HepG2 (cell line): ENCODE results near the gene PDGFB. TPM values are rescaled to one million over a fixed set of nuclear protein-coding genes. Genes with fewer than 3 reads are reported as not detected.

Experiments used
- CREM ChIP-seq, 2 experiments: sonication (generic) in 1 of 2; formaldehyde crosslinking in 1 of 2; IDR thresholded peaks; 2 replicates each; pipeline versions ENCODE4 v1.4.0 to v1.6.1; 2016 to 2020; ENCODE audit warnings: antibody characterized with exemption in 1 of 2, mild to moderate bottlenecking in 1 of 2, missing genetic modification reagents in 1 of 2
- DZIP1 ChIP-seq: sonication (generic); formaldehyde crosslinking; IDR thresholded peaks from 2 replicates; pipeline ENCODE4 v1.5.0; 2020; ENCODE audit warnings: mild to moderate bottlenecking, missing genetic modification reagents
- ETV5 ChIP-seq: IDR thresholded peaks from 2 replicates; pipeline ENCODE4 v1.6.1; 2018; ENCODE audit warnings: missing biosample characterization, missing genetic modification reagents, inconsistent platforms, borderline replicate concordance
- HDAC1 ChIP-seq: sonication (generic); formaldehyde crosslinking; IDR thresholded peaks from 2 replicates; pipeline ENCODE4 v1.5.1; 2020; ENCODE audit warnings: mild to moderate bottlenecking, missing genetic modification reagents
- HMG20B ChIP-seq: conservative IDR thresholded peaks from 2 replicates; pipeline ENCODE4 v1.6.1; 2016; ENCODE audit warnings: missing genetic modification reagents, missing compliant biosample characterization
- JUNB ChIP-seq: sonication (generic); formaldehyde crosslinking; IDR thresholded peaks from 2 replicates; pipeline ENCODE4 v1.8.0; 2022; ENCODE audit warnings: missing genetic modification reagents, mild to moderate bottlenecking, borderline replicate concordance
- RARA ChIP-seq: IDR thresholded peaks from 2 replicates; pipeline ENCODE4 v1.6.1; 2016; ENCODE audit warnings: missing genetic modification reagents, missing compliant biosample characterization
- SNRNP70 ChIP-seq: fragments of 200-400 bp; formaldehyde crosslinking; IDR thresholded peaks from 2 replicates; pipeline ENCODE4 v1.6.1; 2017; ENCODE audit warnings: mild to moderate bottlenecking, low read depth, low read length, moderate library complexity
- ZMAT3 ChIP-seq: sonication (generic); formaldehyde crosslinking; conservative IDR thresholded peaks from 2 replicates; pipeline ENCODE4 v1.7.0; 2021; ENCODE audit warnings: missing genetic modification reagents
- ZNF292 ChIP-seq: sonication (generic); formaldehyde crosslinking; IDR thresholded peaks from 2 replicates; pipeline ENCODE4 v1.8.1; 2022; ENCODE audit warnings: mild to moderate bottlenecking, low read depth, missing genetic modification reagents, borderline replicate concordance
- ZNF501 ChIP-seq: sonication (generic); formaldehyde crosslinking; IDR thresholded peaks from 2 replicates; pipeline ENCODE4 v1.5.1; 2020; ENCODE audit warnings: mild to moderate bottlenecking, moderate library complexity, missing genetic modification reagents
- ZNF609 ChIP-seq: sonication (generic); formaldehyde crosslinking; IDR thresholded peaks from 2 replicates; pipeline ENCODE4 v1.4.0; 2020; ENCODE audit warnings: mild to moderate bottlenecking, missing genetic modification reagents, borderline replicate concordance
- ZNF687 ChIP-seq: sonication (generic); formaldehyde crosslinking; IDR thresholded peaks from 2 replicates; pipeline ENCODE4 v1.5.1; 2020; ENCODE audit warnings: mild to moderate bottlenecking, missing genetic modification reagents, moderate library complexity
- polyA plus RNA-seq, 8 experiments: library from polyadenylated mRNA; depleted of rRNA in 3 of 8; stranded (reverse) in 7 of 8; unstranded in 1 of 8; fragments of >200 nt; fragmentation: Illumina TruSeq in 4 of 8; extraction: Trizol in 4 of 8; gene quantifications; 2 replicates each; pipeline versions ENCODE4 v1.2.1 to v1.2.3, GENCODE V29; 2011 to 2016; ENCODE audit warnings: low read depth in 4 of 8, missing spikeins in 1 of 8, mixed read lengths in 1 of 8; ENCODE audit not compliant: insufficient read depth in 1 of 8
- total RNA-seq, 5 experiments: library from RNA; depleted of rRNA; stranded (reverse); fragments of >200 nt; fragmentation: Illumina TruSeq; extraction: Trizol; gene quantifications; 2 replicates each; pipeline ENCODE4 v1.2.3, GENCODE V29; 2016; ENCODE audit warnings: low read depth in 1 of 5

The PDGFB gene
- total and polyA plus RNA-seq, 2 of the 13 experiments (the other 11 are each of a cell fraction or from before 2014, with no cell fraction given), result 1.4 to 10.1 TPM

- TF ChIP-seq CREM (IDR thresholded peaks at IDR 0.05) (0 out of 2 replicates have a peak, but pooled peaks have one; percentile 20), CREM (CRISPR knock-in tag; IDR thresholded peaks at IDR 0.05) (no peak), HMG20B (no peak), ZNF292 (CRISPR knock-in tag) (peak; percentile 70; the same call in 1 of the 2 replicates), DZIP1 (CRISPR knock-in tag) (no peak), RARA (CRISPR knock-in tag) (0 out of 2 replicates have a peak, but pooled peaks have one; percentile 19), ZNF609 (CRISPR knock-in tag) (no peak), JUNB (CRISPR knock-in tag) (no peak), SNRNP70 (no peak), HDAC1 (no peak), ETV5 (peak; percentile 23; the same call in 1 of the 2 replicates), ZMAT3 (CRISPR knock-in tag) (0 out of 2 replicates have a peak, but pooled peaks have one; percentile 32), ZNF687 (CRISPR knock-in tag) (peak; percentile 58), ZNF501 (CRISPR knock-in tag) (peak; percentile 70)
Observed at GRCh38 chr22:39266398-39267030, 21.7 kb upstream of the PDGFB start (continued).
